HG03025 (cell line): ENCODE results near the gene SHC2.

Experiments
- ATAC-seq: cut with Tn5 transposase; IDR thresholded peaks from one replicate; pipeline ENCODE4 v1.9.1; 2021; ENCODE audit warnings: mild to moderate bottlenecking, moderate library complexity; ENCODE audit not compliant: unreplicated experiment, low FRiP score

Gene SHC2

DNA sequence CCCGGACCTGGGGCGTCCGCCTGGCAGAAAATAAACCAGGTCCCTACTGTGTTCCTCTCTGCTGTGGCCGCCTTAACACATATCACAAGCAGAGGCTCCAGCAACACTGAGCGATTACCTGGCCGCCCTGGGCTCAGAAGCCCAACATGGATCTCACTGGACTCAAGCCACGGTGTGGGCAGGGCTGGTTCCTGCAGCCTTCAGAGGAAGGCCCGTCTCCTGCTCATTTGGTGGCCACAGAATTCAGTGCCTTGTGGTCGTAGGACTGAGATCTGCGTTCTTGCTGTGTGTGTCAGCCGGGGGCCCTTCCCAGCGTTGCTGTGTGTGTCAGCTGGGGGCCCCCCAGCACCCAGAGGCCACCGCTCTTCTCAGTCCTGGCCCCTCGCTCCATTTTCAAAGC is 82.1 kb downstream of the SHC2 start:
- no peak for ATAC-seq

- ATAC-seq: no peak
Measured at GRCh38 chr19:377801-378581, 82.8 kb downstream of the SHC2 start.

GRCh38 chr19:376111-376470 is 84.7 kb downstream of the SHC2 start:
- no peak for ATAC-seq

- ATAC-seq: no peak
Measured at GRCh38 chr19:375395-376110, 85.3 kb downstream of the SHC2 start.

GRCh38 chr19:374886-375235 is 86.0 kb downstream of the SHC2 start:
- ATAC-seq: no peak

DNA sequence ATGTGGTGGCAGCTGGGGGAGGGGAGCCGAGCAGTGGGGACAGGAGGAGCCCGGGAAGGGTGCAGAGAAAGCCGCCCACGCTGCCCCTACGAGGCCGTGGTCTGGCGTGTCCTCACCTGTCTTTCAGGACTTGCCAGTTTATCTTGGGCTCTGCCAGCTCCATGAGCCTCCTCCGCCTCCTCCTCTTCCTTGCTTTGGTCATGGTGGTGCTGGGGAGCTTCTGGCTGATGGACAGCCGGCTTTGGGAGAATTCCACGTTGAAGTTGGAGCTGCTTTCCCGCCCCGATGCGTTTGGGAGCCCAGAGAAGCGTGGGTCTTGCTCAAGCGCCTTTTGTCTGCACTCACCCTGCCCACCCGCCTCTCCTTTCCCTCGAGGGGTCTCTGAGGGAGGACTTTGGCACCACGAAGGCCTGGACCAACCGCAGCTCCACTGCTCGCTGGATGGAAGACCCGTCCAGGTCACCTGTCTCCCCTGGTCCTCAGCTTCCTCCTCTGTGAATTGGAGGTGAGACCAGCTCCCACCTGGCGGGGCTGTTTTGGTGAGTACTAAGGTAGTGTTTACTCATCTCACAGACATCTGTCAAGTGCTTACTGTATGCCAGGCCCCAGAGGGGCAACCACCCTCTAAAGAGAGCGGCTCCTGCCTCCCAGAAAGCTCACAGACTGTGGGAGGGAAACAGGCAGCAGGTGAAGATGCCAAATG is 86.5 kb downstream of the SHC2 start:
- no peak for ATAC-seq

DNA sequence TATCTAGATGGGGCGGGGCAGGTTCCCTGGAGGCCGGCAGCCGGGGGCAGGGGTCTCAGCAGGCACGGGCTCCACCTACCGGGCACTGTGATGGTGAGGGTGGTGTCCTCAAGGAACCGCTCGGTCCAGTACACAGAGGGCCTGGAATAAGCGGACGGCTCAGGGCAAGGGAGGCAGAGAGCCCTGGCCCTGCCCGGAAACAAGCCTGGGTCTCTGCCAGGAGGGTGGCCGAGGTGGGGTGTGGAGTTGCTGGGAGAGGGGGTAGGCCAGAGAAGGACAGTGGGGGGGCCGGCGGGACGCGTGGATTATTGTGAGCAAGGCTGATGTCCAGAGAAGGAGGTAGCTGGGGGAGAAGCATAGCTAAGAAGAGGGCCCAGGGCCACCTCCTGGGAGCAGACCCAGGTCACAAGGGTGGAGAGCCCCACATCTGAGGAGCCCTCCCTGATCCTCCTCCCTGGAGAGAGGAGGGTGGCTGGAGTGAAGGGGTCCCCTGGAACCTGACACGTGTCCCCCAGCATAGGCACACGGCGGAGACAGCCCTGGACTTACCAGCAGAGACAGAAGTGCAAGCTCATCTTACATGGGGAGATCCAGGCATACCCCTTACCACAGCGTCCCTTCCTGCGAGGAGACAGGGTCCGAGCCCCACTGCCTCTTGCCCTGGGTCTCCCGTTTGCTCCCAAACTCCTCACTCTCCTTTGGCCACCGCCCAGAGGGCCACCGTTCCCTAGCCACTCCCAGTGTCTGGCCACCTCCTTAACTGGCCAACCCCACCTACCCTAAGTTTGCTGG is 87.2 kb downstream of the SHC2 start:
- ATAC-seq: no peak

- ATAC-seq: no peak
Measured at GRCh38 chr19:372306-372890, 88.4 kb downstream of the SHC2 start.

DNA sequence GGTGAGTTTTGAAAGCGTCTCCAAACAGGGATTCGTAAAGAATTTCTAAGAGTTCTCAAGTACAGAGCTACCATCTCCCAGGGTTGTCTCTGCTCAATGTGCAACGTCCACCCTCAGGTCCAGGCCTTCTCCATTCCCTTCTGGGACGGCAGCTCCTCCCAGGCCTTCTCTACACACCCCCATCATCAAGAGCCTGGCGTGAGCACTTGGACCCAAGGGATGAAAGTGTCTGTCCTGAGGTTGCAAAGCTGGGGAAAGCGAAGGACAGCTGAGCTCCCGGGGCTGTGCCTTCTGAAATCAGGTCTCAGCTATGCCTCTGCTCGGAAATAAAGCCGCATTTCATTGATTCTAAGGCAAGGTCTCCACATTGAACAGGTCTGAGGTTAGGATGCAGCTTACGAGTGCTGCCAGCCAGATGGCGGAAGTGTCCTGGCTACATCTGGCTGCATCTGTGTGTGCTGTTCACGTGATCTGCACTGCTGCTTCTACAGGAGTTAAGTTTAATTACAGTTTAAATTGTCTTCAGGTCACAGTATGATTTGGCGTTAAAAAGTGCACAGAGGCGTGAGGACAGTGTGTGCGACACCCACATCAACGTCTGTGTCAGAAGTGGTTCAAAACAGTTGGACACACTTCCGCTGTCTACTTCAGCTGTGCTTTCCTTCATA is 89.2 kb downstream of the SHC2 start:
- ATAC-seq: no peak

DNA sequence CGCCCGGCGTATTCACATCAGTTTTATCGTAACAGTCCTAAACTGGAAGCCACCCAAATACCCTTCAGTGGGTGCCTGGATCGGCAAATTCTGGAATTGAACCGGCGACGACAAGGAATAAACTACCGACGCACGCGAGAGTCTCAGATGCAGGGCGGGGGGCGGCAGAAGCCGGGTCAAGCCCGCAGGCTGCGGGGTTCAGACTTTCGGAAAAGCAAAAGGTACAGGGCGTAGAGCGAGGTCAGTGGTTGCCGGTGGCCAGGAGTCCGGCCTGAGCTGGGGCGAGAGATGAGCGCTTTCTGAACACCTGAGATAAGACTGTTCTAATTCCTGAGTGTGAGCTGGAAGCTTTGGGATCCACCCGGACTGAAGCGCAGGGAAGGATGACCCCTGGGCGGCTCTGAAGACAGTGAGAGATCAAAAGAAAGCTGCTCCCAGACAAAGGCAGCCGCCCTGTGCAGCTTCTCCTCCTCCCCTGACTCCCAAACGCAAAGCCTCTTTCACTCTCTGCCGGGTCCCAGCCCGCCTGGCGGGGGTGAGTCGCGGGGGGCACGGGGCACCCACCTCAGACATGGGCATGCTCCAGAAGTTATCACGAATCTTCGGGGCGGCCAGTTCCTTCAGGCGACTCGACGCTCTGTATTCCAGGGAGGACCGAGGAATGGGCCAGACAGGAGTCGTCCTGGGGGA is 90.0 kb downstream of the SHC2 start:
- no peak for ATAC-seq

DNA sequence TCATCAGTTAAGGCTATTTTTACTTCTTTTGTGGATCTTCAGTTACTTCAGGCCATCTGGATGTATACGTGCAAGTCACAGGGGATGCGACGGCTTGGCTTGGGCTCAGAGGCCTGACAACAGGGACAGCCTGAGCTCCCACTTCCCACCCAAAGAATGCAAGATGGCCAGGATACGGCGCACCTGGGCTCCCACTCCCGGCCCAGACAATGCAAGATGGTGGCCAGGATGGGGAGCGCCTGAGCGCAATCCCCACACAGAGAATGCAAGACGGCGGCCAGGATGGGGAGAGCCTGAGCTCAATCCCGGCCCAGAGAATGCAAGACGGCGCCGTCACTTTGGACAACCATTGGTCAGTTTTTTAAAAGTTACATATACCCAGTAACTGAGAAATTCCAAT is 91.0 kb downstream of the SHC2 start:
- no peak for ATAC-seq

DNA sequence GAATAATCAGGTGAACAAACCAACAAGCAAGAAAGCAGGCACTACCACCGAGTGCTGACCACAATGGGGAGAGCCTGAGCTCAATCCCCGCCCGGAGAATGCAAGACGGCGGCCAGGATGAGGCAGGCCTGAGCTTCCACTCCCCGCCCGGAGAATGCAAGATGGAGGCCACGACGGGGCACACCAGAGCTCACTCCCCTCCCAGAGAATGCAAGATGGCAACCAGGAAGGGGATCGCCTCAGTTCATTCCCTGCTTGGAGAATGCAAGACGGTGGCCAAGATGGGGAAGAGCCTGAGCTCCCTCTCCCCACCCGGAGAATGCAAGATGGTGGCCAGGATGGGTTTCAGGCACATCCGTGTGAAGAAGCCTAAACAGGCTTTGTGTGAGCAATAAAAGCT is 91.6 kb downstream of the SHC2 start:
- no peak for ATAC-seq

- no peak for ATAC-seq
Measured at GRCh38 chr19:368630-369024, 92.2 kb downstream of the SHC2 start.

GRCh38 chr19:367963-368629 is 92.7 kb downstream of the SHC2 start:
- ATAC-seq: no peak

GRCh38 chr19:367561-367960 is 93.3 kb downstream of the SHC2 start:
- no peak for ATAC-seq

- no peak for ATAC-seq
Measured at GRCh38 chr19:366951-367350, 93.9 kb downstream of the SHC2 start.
